ENCODE measurements around the gene TNNC2. TPM values are rescaled to one million over a fixed set of nuclear protein-coding genes. Genes with fewer than 3 reads are reported as not detected.

TNNC2 gene
- total and polyA plus RNA-seq, 9 of the 15 experiments (the other 6 are each of a cell fraction or from before 2014, with no cell fraction given) = not detected

GRCh38 chr20:45801851-45802250 lies 25.3 kb downstream of the TNNC2 start:
- Histone ChIP-seq H4K20me1 (replicated peaks; ENCODE audit: control insufficient read depth, insufficient read depth, low read length) (0 out of 2 replicates have a peak, but pooled peaks cover 3% of the 10 kb centered on the region), H3K9me1 (ENCODE audit: control insufficient read depth, insufficient read depth, low read length) (no peaks in the 10 kb centered on the region), H3K4me3 (no peak overlapping the region), H3K9me3 (replicated peaks; ENCODE audit: control insufficient read depth, insufficient read depth, low read depth, low read length) (no peaks in the 10 kb centered on the region), H3K27me3 (ENCODE audit: control insufficient read depth in 2 of 2, insufficient read depth in 2 of 2, low read length in 2 of 2) (no peaks in the 10 kb centered on the region), H3K27ac (ENCODE audit: extremely low read depth, low read depth, low read length) (no peak overlapping the region), H3K9ac (ENCODE audit: insufficient read depth in 1 of 2, low read depth in 2 of 2, low read length in 2 of 2) (no peak overlapping the region; a peak in 1 of 4 replicates), H2AFZ (ENCODE audit: low read depth, low read length) (no peak overlapping the region), H3K4me2 (ENCODE audit: insufficient read depth, low read length) (no peak overlapping the region), H3K36me3 (ENCODE audit: control insufficient read depth, insufficient read depth, low read length) (peaks cover 62% of the 10 kb centered on the region; the same call in 2 of the 3 replicates), H3K79me2 (ENCODE audit: control insufficient read depth, insufficient read depth, low read length) (no peaks in the 10 kb centered on the region), H3K4me1 (replicated peaks in 1 of 2; ENCODE audit: control insufficient read depth in 2 of 2, insufficient read depth in 2 of 2, low read length in 2 of 2) (peaks cover 0 to 8% of the 10 kb centered on the region in 2 experiments; a peak in 1 of 5 replicates)
- POLR2A ChIA-PET = no interaction called here
- CTCF ChIA-PET (ENCODE audit: low intra/inter-chr PET ratio) = interaction anchor here (1.8 kb wide), 1 partner anchor 161 kb away, joined by 7 read pairs; no protein-coding TSS in a partner anchor
- in situ Hi-C loops (cut with MboI) (no loop called here), intact Hi-C loops (cut with micrococcal nuclease) (no loop called here)
- no peak for FAIRE-seq
- TF ChIP-seq KDM2B (CRISPR knock-in tag; IDR thresholded peaks at IDR 0.05) = no peak
- TF ChIP-seq ZNF3 (CRISPR knock-in tag; IDR thresholded peaks at IDR 0.05) = no peak
- TF ChIP-seq SRSF7 (optimal IDR thresholded peaks at IDR 0.05; ENCODE audit: low read depth, low read length) = no peak
- TF ChIP-seq SNAPC5 (CRISPR knock-in tag; IDR thresholded peaks at IDR 0.05) = no peak
- no peak for TF ChIP-seq CCNT2 (IDR thresholded peaks at IDR 0.05; ENCODE audit: borderline replicate concordance, extremely low read depth, insufficient read length, low read depth, low read length)
- BruUV-seq (replicated peaks) = no TSS peak
- 77% methylated on average over 6 of the region's 7 CpGs for WGBS (ENCODE audit: insufficient coverage, low coverage, missing lambda C conversion rate)
- no peak for DNase-seq (ENCODE audit: extremely low read depth in 1 of 4, low spot score in 3 of 4)
- ATAC-seq = no peak

Measured in K562 (cell line).